GM18907 (cell line): Measurements from ENCODE around the gene KLF6.
"Not testable (repeated sequence)": the region's sequence is repeated elsewhere in the genome, so short reads cannot be mapped to it uniquely, and the experiment has no call there.

Experiments
- ATAC-seq: cut with Tn5 transposase; IDR thresholded peaks from one replicate; pipeline ENCODE4 v1.9.1; 2021; ENCODE audit warnings: mild to moderate bottlenecking, moderate library complexity; ENCODE audit not compliant: unreplicated experiment

Gene KLF6

GRCh38 chr10:3737864-3738263 lies 47.1 kb downstream of the KLF6 start:
- no peak for ATAC-seq

GRCh38 chr10:3735175-3735574 lies 49.8 kb downstream of the KLF6 start:
- no peak for ATAC-seq

GRCh38 chr10:3734111-3734510 lies 50.9 kb downstream of the KLF6 start:
- ATAC-seq: peak; percentile 67

GRCh38 chr10:3732183-3732582 lies 52.8 kb downstream of the KLF6 start:
- ATAC-seq: not testable (repeated sequence)

DNA sequence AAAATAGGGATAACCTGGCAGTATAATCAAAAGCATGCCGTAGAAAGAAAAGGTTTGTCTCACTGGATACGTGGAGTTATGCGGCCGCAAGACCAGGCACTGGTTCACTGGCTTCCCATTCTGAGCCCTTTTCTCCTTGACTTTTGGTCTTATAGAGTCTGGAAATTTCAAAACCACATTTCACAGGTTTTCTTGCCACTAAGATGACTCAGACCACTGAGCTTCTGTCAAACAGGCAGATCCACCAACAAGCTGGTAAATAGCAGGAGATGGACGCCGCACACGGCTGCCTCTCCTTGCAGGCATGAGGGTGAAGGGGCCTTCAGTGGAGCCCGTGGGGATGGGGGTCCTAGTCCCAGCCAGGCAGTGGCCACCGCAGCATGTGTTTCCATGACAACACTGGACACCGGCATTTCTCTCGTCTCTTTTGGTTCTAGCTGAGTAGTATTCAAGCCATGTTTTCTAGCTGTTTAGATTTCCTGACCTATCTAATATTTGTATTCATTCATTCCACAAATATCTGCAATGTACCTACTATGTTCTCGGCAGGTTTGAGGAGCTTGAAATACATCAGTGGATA lies 55.5 kb downstream of the KLF6 start:
- no peak for ATAC-seq

GRCh38 chr10:3728563-3728962 lies 56.4 kb downstream of the KLF6 start:
- no peak for ATAC-seq

DNA sequence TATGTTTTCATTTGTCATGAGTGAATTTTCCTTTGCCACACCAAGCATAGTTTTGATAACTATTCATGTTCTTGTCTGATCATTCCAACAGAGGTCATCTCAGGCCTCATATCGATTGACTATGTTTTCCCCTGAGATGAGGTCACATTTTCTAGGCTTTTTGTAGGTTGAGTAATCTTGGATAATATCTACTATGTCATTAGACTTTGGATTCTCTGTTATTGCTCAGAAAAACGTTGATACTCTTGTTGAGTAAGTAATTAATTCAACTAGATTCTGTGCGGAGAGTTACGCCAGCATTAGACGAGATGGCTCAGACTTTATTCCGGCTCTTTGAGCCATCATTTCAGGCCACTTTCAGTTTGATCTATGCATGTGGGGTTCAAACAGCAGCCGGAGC lies 57.7 kb downstream of the KLF6 start:
- no peak for ATAC-seq
